Measurements from ENCODE around the gene METTL27. TPM values are rescaled to one million over a fixed set of nuclear protein-coding genes. Genes with fewer than 3 reads are reported as not detected.

Gene METTL27
- total and polyA plus RNA-seq, 2 donors (not counting 1 experiment from before 2014, with no cell fraction given): 2.1 to 15.7 TPM

- H3K4me1 ChIP-seq (ENCODE audit: control insufficient read depth, extremely low read depth, insufficient read depth, low read length): peaks cover 5% of the 10 kb centered on the region
- H3K4me3 ChIP-seq (replicated peaks in 1 of 4; ENCODE audit: control extremely low read depth in 1 of 4, insufficient read depth in 1 of 4, low read depth in 3 of 4, low read length in 4 of 4): no peak overlapping the region
- TF ChIP-seq CTCF (conservative IDR thresholded peaks at IDR 0.05 in 1 of 2, IDR thresholded peaks at IDR 0.05 in 1 of 2; ENCODE audit: low read depth in 1 of 2, low read length in 2 of 2): no peak
- no peaks in the 10 kb centered on the region for H3K27me3 ChIP-seq (ENCODE audit: control insufficient read depth, insufficient read depth, low read length)
- no peak for DNase-seq (ENCODE audit: low read depth in 2 of 2)
- no peaks in the 10 kb centered on the region for H3K9me3 ChIP-seq (ENCODE audit: control insufficient read depth, insufficient read depth, low read depth, low read length)
- no peaks in the 10 kb centered on the region for H3K79me2 ChIP-seq (ENCODE audit: control insufficient read depth, insufficient read depth, low read length)
- no peak overlapping the region for H3K27ac ChIP-seq (ENCODE audit: insufficient read depth, low read length)
- H3K9ac ChIP-seq (ENCODE audit: insufficient read depth, low read length): no peak overlapping the region
- H3K36me3 ChIP-seq (ENCODE audit: control insufficient read depth, insufficient read depth, low read length): no peaks in the 10 kb centered on the region
- H2AFZ ChIP-seq (ENCODE audit: low read length): no peak overlapping the region
- H4K20me1 ChIP-seq (ENCODE audit: control insufficient read depth, extremely low read depth, insufficient read depth, low read length): no peaks in the 10 kb centered on the region
- no peak overlapping the region for H3K4me2 ChIP-seq (ENCODE audit: extremely low read depth, insufficient read depth, low read length)
Observed at GRCh38 chr7:73840715-73841379, 1.5 kb downstream of the METTL27 start.

GRCh38 chr7:73839743-73840714 lies 2.3 kb downstream of the METTL27 start:
- Histone ChIP-seq H3K4me1 (ENCODE audit: control insufficient read depth, extremely low read depth, insufficient read depth, low read length) (peaks cover 5% of the 10 kb centered on the region), H3K79me2 (ENCODE audit: control insufficient read depth, insufficient read depth, low read length) (no peaks in the 10 kb centered on the region), H4K20me1 (ENCODE audit: control insufficient read depth, extremely low read depth, insufficient read depth, low read length) (no peaks in the 10 kb centered on the region), H3K9me3 (ENCODE audit: control insufficient read depth, insufficient read depth, low read depth, low read length) (no peaks in the 10 kb centered on the region), H2AFZ (ENCODE audit: low read length) (no peak overlapping the region), H3K27me3 (ENCODE audit: control insufficient read depth, insufficient read depth, low read length) (no peaks in the 10 kb centered on the region), H3K27ac (ENCODE audit: insufficient read depth, low read length) (no peak overlapping the region), H3K4me2 (ENCODE audit: extremely low read depth, insufficient read depth, low read length) (no peak overlapping the region), H3K9ac (ENCODE audit: insufficient read depth, low read length) (no peak overlapping the region), H3K36me3 (ENCODE audit: control insufficient read depth, insufficient read depth, low read length) (no peaks in the 10 kb centered on the region), H3K4me3 (replicated peaks in 1 of 4; ENCODE audit: control extremely low read depth in 1 of 4, insufficient read depth in 1 of 4, low read depth in 3 of 4, low read length in 4 of 4) (no peak overlapping the region)
- TF ChIP-seq CTCF (conservative IDR thresholded peaks at IDR 0.05 in 1 of 2, IDR thresholded peaks at IDR 0.05 in 1 of 2; ENCODE audit: low read depth in 1 of 2, low read length in 2 of 2) (no peak), EZH2 (IDR thresholded peaks at IDR 0.05; ENCODE audit: low read length, missing control alignments) (no peak)
- DNase-seq (ENCODE audit: low read depth in 2 of 2): no peak

GRCh38 chr7:73839290-73839689 lies 3.0 kb downstream of the METTL27 start:
- Histone ChIP-seq H3K4me1 (ENCODE audit: control insufficient read depth, extremely low read depth, insufficient read depth, low read length) (peaks cover 5% of the 10 kb centered on the region), H3K27ac (ENCODE audit: insufficient read depth, low read length) (no peak overlapping the region), H3K36me3 (ENCODE audit: control insufficient read depth, insufficient read depth, low read length) (no peaks in the 10 kb centered on the region), H3K4me2 (ENCODE audit: extremely low read depth, insufficient read depth, low read length) (no peak overlapping the region), H3K27me3 (ENCODE audit: control insufficient read depth, insufficient read depth, low read length) (no peaks in the 10 kb centered on the region), H3K9me3 (ENCODE audit: control insufficient read depth, insufficient read depth, low read depth, low read length) (no peaks in the 10 kb centered on the region), H3K4me3 (replicated peaks in 1 of 4; ENCODE audit: control extremely low read depth in 1 of 4, insufficient read depth in 1 of 4, low read depth in 3 of 4, low read length in 4 of 4) (no peak overlapping the region), H2AFZ (ENCODE audit: low read length) (no peak overlapping the region), H4K20me1 (ENCODE audit: control insufficient read depth, extremely low read depth, insufficient read depth, low read length) (no peaks in the 10 kb centered on the region), H3K79me2 (ENCODE audit: control insufficient read depth, insufficient read depth, low read length) (no peaks in the 10 kb centered on the region), H3K9ac (ENCODE audit: insufficient read depth, low read length) (no peak overlapping the region)
- TF ChIP-seq EZH2 (IDR thresholded peaks at IDR 0.05; ENCODE audit: low read length, missing control alignments) (no peak), CTCF (conservative IDR thresholded peaks at IDR 0.05 in 1 of 2, IDR thresholded peaks at IDR 0.05 in 1 of 2; ENCODE audit: low read depth in 1 of 2, low read length in 2 of 2) (no peak)
- no peak for DNase-seq (ENCODE audit: low read depth in 2 of 2)
